Fibroblast of lung (primary cell): ENCODE data around the gene LPP.

Experiments used
- EZH2 ChIP-seq: IDR thresholded peaks from 2 replicates; pipeline ENCODE4 v1.5.1; 2012; ENCODE audit warnings: low read length, control low read depth, mild to moderate bottlenecking; ENCODE audit errors: missing control alignments
- TF ChIP-seq, protein P1 (sequence below), 2 donors: IDR thresholded peaks in 1 of 2; conservative IDR thresholded peaks in 1 of 2; 1 replicate in 1 of 2; 2 replicates in 1 of 2; pipeline ENCODE4 v1.5.1; 2011 to 2012; ENCODE audit warnings: low read length in 2 of 2, control low read depth in 1 of 2, inconsistent platforms in 1 of 2, low read depth in 1 of 2, mild to moderate bottlenecking in 1 of 2

DNA sequence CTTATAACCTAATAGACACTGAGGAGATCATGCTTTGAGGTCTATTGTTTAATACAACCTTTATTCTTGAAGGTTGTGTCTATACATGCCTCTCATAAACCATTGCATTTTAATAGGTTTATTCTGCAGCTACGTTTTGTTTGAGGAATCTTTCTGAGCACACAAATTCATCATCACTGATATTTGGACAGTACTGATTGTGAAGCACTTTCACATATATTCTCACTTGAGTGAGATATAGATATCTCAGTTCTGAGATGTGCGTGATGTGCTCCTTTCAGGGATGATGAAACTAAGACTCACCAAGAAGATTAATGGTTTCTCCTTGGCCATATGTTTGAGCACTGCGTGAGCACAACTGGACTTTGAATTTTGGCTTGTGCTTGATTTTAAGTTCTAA is 374.4 kb downstream of the LPP start:
- TF ChIP-seq, protein P1, sequence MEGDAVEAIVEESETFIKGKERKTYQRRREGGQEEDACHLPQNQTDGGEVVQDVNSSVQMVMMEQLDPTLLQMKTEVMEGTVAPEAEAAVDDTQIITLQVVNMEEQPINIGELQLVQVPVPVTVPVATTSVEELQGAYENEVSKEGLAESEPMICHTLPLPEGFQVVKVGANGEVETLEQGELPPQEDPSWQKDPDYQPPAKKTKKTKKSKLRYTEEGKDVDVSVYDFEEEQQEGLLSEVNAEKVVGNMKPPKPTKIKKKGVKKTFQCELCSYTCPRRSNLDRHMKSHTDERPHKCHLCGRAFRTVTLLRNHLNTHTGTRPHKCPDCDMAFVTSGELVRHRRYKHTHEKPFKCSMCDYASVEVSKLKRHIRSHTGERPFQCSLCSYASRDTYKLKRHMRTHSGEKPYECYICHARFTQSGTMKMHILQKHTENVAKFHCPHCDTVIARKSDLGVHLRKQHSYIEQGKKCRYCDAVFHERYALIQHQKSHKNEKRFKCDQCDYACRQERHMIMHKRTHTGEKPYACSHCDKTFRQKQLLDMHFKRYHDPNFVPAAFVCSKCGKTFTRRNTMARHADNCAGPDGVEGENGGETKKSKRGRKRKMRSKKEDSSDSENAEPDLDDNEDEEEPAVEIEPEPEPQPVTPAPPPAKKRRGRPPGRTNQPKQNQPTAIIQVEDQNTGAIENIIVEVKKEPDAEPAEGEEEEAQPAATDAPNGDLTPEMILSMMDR (conservative IDR thresholded peaks at IDR 0.05 in 1 of 2, IDR thresholded peaks at IDR 0.05 in 1 of 2; ENCODE audit: low read depth in 1 of 2, low read length in 2 of 2) = no peak
- TF ChIP-seq EZH2 = no peak
